Posterior vena cava (tissue), 2 donors: Measurements from ENCODE around the gene ADAM19. TPM values are rescaled to one million over a fixed set of nuclear protein-coding genes. Genes with fewer than 3 reads are reported as not detected.

ENCODE experiments used
- DNase-seq: peaks from one replicate; pipeline ENCODE4 v3.0.0-alpha.2; 2020; ENCODE audit warnings: low spot score
- intact Hi-C, 2 donors: fragments of 100-400 bp; cut with DNase I; formaldehyde crosslinking; loops; one replicate each; pipeline versions ENCODE4 v1.14.1 to v1.14.2; 2022 to 2023
- total RNA-seq, 2 donors: library from RNA; stranded (reverse); fragmentation: NEBNext Ultra II Directional; extraction: Animal tissue kit (Norgen Biotek cat#: 25700); gene quantifications; one replicate each; pipeline ENCODE4 v1.2.1, GENCODE V29; 2021
- donor health status: DM: yes; HTN: yes; CAD: no.
- donor health status: DM: yes; HTN: yes; CAD: no.

The ADAM19 gene
- total RNA-seq, 2 donors from 2014 or later: 37.0 to 47.0 TPM

- DNase-seq: peak; percentile 51
- intact Hi-C loops: no loop called here
These were observed 45.2 kb downstream of the ADAM19 start for GRCh38 chr5:157530226-157530972.

- DNase-seq: no peak
- intact Hi-C loops: no loop called here
These were observed 46.6 kb downstream of the ADAM19 start for GRCh38 chr5:157529002-157529401.

- intact Hi-C loops: no loop called here
- DNase-seq: peak; percentile 45
These were observed 47.4 kb downstream of the ADAM19 start for GRCh38 chr5:157528036-157528632.

- DNase-seq: no peak
- intact Hi-C loops: no loop called here
These were observed 50.7 kb downstream of the ADAM19 start for GRCh38 chr5:157524887-157525286.

- intact Hi-C loops: no loop called here
- DNase-seq: no peak
These were observed 51.6 kb downstream of the ADAM19 start for GRCh38 chr5:157523976-157524375.

GRCh38 chr5:157521704-157522029 is 53.9 kb downstream of the ADAM19 start:
- no peak for DNase-seq
- intact Hi-C loops: no loop called here

GRCh38 chr5:157520911-157521703 is 54.5 kb downstream of the ADAM19 start:
- DNase-seq: peak; percentile 89
- intact Hi-C loops: no loop called here

GRCh38 chr5:157519579-157520253 is 55.9 kb downstream of the ADAM19 start:
- no peak for DNase-seq
- intact Hi-C loops: loop anchor here in 1 of 2 donors (10.0 kb wide), 1 partner anchor 45 kb away; no protein-coding TSS in a partner anchor

- no peak for DNase-seq
- intact Hi-C loops: loop anchor here in 1 of 2 donors (10.0 kb wide), 1 partner anchor 46 kb away; no protein-coding TSS in a partner anchor
These were observed 56.6 kb downstream of the ADAM19 start for GRCh38 chr5:157518963-157519362.

GRCh38 chr5:157516626-157517325 is 58.8 kb downstream of the ADAM19 start:
- intact Hi-C loops: loop anchor here in 1 of 2 donors (10.0 kb wide), 1 partner anchor 48 kb away; no protein-coding TSS in a partner anchor
- DNase-seq: peak; percentile 88

- intact Hi-C loops: loop anchor here in 1 of 2 donors (10.0 kb wide), 1 partner anchor 49 kb away; no protein-coding TSS in a partner anchor
- DNase-seq: no peak
These were observed 59.6 kb downstream of the ADAM19 start for GRCh38 chr5:157516006-157516405.

- DNase-seq: no peak
- intact Hi-C loops: loop anchor here in 1 of 2 donors (10.0 kb wide), 1 partner anchor 50 kb away; no protein-coding TSS in a partner anchor
These were observed 60.6 kb downstream of the ADAM19 start for GRCh38 chr5:157514974-157515373.

GRCh38 chr5:157513182-157513581 is 62.4 kb downstream of the ADAM19 start:
- DNase-seq: no peak
- intact Hi-C loops: loop anchor here in 1 of 2 donors (10.0 kb wide), 1 partner anchor 52 kb away; no protein-coding TSS in a partner anchor

GRCh38 chr5:157511651-157512644 is 63.6 kb downstream of the ADAM19 start:
- DNase-seq: peak; percentile 98
- intact Hi-C loops: loop anchor here in 1 of 2 donors (10.0 kb wide), 1 partner anchor 53 kb away; no protein-coding TSS in a partner anchor

GRCh38 chr5:157510682-157511081 is 64.9 kb downstream of the ADAM19 start:
- no peak for DNase-seq
- intact Hi-C loops: loop anchor here in 1 of 2 donors (10.0 kb wide), 1 partner anchor 54 kb away; no protein-coding TSS in a partner anchor

- intact Hi-C loops: loop anchor here in 1 of 2 donors (10.0 kb wide), 1 partner anchor 65 kb away; the partner anchor contains the start of gene ADAM19
- no peak for DNase-seq
These were observed 66.0 kb downstream of the ADAM19 start for GRCh38 chr5:157509587-157509986.

- intact Hi-C loops: loop anchor here in 1 of 2 donors (10.0 kb wide), 1 partner anchor 66 kb away; the partner anchor contains the start of gene ADAM19
- no peak for DNase-seq
These were observed 66.5 kb downstream of the ADAM19 start for GRCh38 chr5:157509093-157509492.
